IMR-90 (cell line): ENCODE results near the gene SKP1. TPM values are rescaled to one million over a fixed set of nuclear protein-coding genes. Genes with fewer than 3 reads are reported as not detected.

ENCODE experiments used
- ATAC-seq: fragments of 200-7000 bp; cut with Tn5 transposase; 2 replicates; pipeline ENCODE4 v1.9.1; 2020; ENCODE audit warnings: low read depth, mild to moderate bottlenecking, moderate library complexity
- BruUV-seq: library from RNA; stranded (reverse); fragments of 400-500 nt; replicated peaks from 2 replicates; lab custom pipeline; 2021; lab: Mats Ljungman, UMichigan
- CTCF ChIA-PET: fragments of 300-600 bp; formaldehyde crosslinking; extraction: SDS; loops from one replicate; lab custom pipeline; 2021; ENCODE audit warnings: antibody characterized with exemption; lab: Yijun Ruan, JAX
- POLR2A ChIA-PET: fragments of 300-600 bp; sonication (Branson Sonifier 250); formaldehyde crosslinking; loops from one replicate; lab custom pipeline; 2022; ENCODE audit warnings: antibody characterized with exemption; ENCODE audit not compliant: unreplicated experiment; lab: Charles Lee
- DNase-seq: peaks from one replicate; pipeline ENCODE4 v3.0.0; 2013
- H2AFZ ChIP-seq: replicated peaks from 2 replicates; pipeline ENCODE3; 2013; ENCODE audit warnings: low read length, mild to moderate bottlenecking; ENCODE audit not compliant: poor library complexity
- H2AK5ac ChIP-seq: 2 replicates; pipeline ENCODE4 v1.6.1; 2013; ENCODE audit warnings: low read depth, low read length, inconsistent platforms
- H2AK9ac ChIP-seq: replicated peaks from 2 replicates; pipeline ENCODE3; 2013; ENCODE audit warnings: mild to moderate bottlenecking, low read depth, low read length, moderate library complexity; ENCODE audit not compliant: poor library complexity
- H2BK120ac ChIP-seq: 2 replicates; pipeline ENCODE4 v1.6.1; 2013; ENCODE audit warnings: low read depth, low read length, inconsistent platforms
- H2BK15ac ChIP-seq: 3 replicates; pipeline ENCODE4 v1.6.1; 2013; ENCODE audit warnings: low read depth, low read length, inconsistent platforms
- H2BK20ac ChIP-seq: 2 replicates; pipeline ENCODE4 v1.6.1; 2013; ENCODE audit warnings: low read depth, mild to moderate bottlenecking, inconsistent platforms, low read length, moderate library complexity
- H2BK5ac ChIP-seq: 2 replicates; pipeline ENCODE4 v1.6.1; 2013; ENCODE audit warnings: mild to moderate bottlenecking, low read depth, low read length, inconsistent platforms; ENCODE audit not compliant: poor library complexity, severe bottlenecking
- H3K14ac ChIP-seq: replicated peaks from 2 replicates; pipeline ENCODE4 v1.6.1; 2013; ENCODE audit warnings: low read depth, low read length, inconsistent platforms
- H3K18ac ChIP-seq: 2 replicates; pipeline ENCODE4 v1.6.1; 2013; ENCODE audit warnings: low read depth, low read length, control low read depth
- H3K23ac ChIP-seq: 2 replicates; pipeline ENCODE4 v1.6.1; 2013; ENCODE audit warnings: low read depth, low read length, inconsistent platforms
- H3K27ac ChIP-seq: 2 replicates; pipeline ENCODE4 v1.5.1; 2013; ENCODE audit warnings: mild to moderate bottlenecking, control low read depth, low read length; ENCODE audit not compliant: insufficient read depth
- H3K27me3 ChIP-seq: 2 replicates; pipeline ENCODE4 v1.6.1; 2013; ENCODE audit warnings: low read length; ENCODE audit not compliant: control insufficient read depth, insufficient read depth
- H3K36me3 ChIP-seq: 2 replicates; pipeline ENCODE4 v1.6.1; 2013; ENCODE audit warnings: low read length, mixed read lengths; ENCODE audit not compliant: control insufficient read depth, insufficient read depth
- H3K4ac ChIP-seq: 2 replicates; pipeline ENCODE4 v1.6.1; 2013; ENCODE audit warnings: low read depth, low read length, inconsistent platforms
- H3K4me1 ChIP-seq: 2 replicates; pipeline ENCODE4 v1.6.1; 2013; ENCODE audit warnings: low read length, mixed read lengths; ENCODE audit not compliant: control insufficient read depth, insufficient read depth
- H3K4me2 ChIP-seq: 2 replicates; pipeline ENCODE4 v1.6.1; 2013; ENCODE audit warnings: low read depth, mild to moderate bottlenecking, control low read depth, low read length, moderate library complexity
- H3K4me3 ChIP-seq: 2 replicates; pipeline ENCODE4 v1.5.1; 2013; ENCODE audit warnings: low read depth, mild to moderate bottlenecking, control low read depth, low read length, moderate library complexity; ENCODE audit not compliant: insufficient read depth
- H3K56ac ChIP-seq: 2 replicates; pipeline ENCODE4 v1.6.1; 2013; ENCODE audit warnings: low read length, inconsistent platforms; ENCODE audit not compliant: insufficient read depth; ENCODE audit errors: extremely low read depth
- H3K79me1 ChIP-seq, 2 experiments: 2 replicates each; pipeline ENCODE4 v1.6.1; 2013; ENCODE audit warnings: low read length in 2 of 2, inconsistent platforms in 1 of 2, low read depth in 1 of 2
- H3K9ac ChIP-seq: 2 replicates; pipeline ENCODE4 v1.6.1; 2013; ENCODE audit warnings: low read depth, low read length, control low read depth
- H3K9me1 ChIP-seq: 2 replicates; pipeline ENCODE4 v1.6.1; 2013; ENCODE audit warnings: low read length, inconsistent platforms; ENCODE audit not compliant: insufficient read depth
- H3K9me3 ChIP-seq: 2 replicates; pipeline ENCODE4 v1.6.1; 2013; ENCODE audit warnings: low read length; ENCODE audit not compliant: control insufficient read depth, insufficient read depth
- H4K20me1 ChIP-seq: 2 replicates; pipeline ENCODE4 v1.6.1; 2013; ENCODE audit warnings: low read length, inconsistent platforms; ENCODE audit not compliant: insufficient read depth
- H4K5ac ChIP-seq: 2 replicates; pipeline ENCODE4 v1.6.1; 2013; ENCODE audit warnings: mild to moderate bottlenecking, low read depth, low read length, control low read depth
- H4K8ac ChIP-seq, 2 experiments: 2 replicates each; pipeline ENCODE4 v1.6.1; 2013; ENCODE audit warnings: low read depth in 2 of 2, low read length in 2 of 2, control low read depth in 1 of 2, inconsistent platforms in 1 of 2
- H4K91ac ChIP-seq: 2 replicates; pipeline ENCODE4 v1.6.1; 2013; ENCODE audit warnings: low read depth, low read length, inconsistent platforms; ENCODE audit not compliant: insufficient read depth
- BHLHE40 ChIP-seq: fragments of 150-350 bp; IDR thresholded peaks from 2 replicates; pipeline ENCODE4 v1.6.1; 2016; ENCODE audit warnings: mild to moderate bottlenecking, low read depth, low read length
- CEBPB ChIP-seq: IDR thresholded peaks from 2 replicates; pipeline ENCODE4 v1.6.1; 2012; ENCODE audit warnings: low read depth, low read length, improper control_type of control experiment
- CHD1 ChIP-seq: IDR thresholded peaks from 2 replicates; pipeline ENCODE4 v1.6.1; 2012; ENCODE audit warnings: low read depth, low read length, improper control_type of control experiment
- FOS ChIP-seq: fragments of 150-350 bp; IDR thresholded peaks from 2 replicates; pipeline ENCODE4 v1.6.1; 2016; ENCODE audit warnings: low read depth, low read length
- MAFK ChIP-seq: IDR thresholded peaks from 2 replicates; pipeline ENCODE4 v1.6.1; 2012; ENCODE audit warnings: low read depth, low read length, improper control_type of control experiment
- MAZ ChIP-seq: IDR thresholded peaks from 2 replicates; pipeline ENCODE4 v1.6.1; 2012; ENCODE audit warnings: low read depth, mild to moderate bottlenecking, low read length, improper control_type of control experiment, moderate library complexity, borderline replicate concordance
- MXI1 ChIP-seq: IDR thresholded peaks from 2 replicates; pipeline ENCODE4 v1.6.1; 2012; ENCODE audit warnings: low read depth, mild to moderate bottlenecking, low read length, moderate library complexity, borderline replicate concordance
- NFE2L2 ChIP-seq: fragments of 150-350 bp; IDR thresholded peaks from 2 replicates; pipeline ENCODE4 v1.6.1; 2016; ENCODE audit warnings: low read depth, mild to moderate bottlenecking, low read length
- POLR2A ChIP-seq: IDR thresholded peaks from 2 replicates; pipeline ENCODE4 v1.6.1; 2012; ENCODE audit warnings: mild to moderate bottlenecking, low read depth, low read length
- RAD21 ChIP-seq: IDR thresholded peaks from 2 replicates; pipeline ENCODE4 v1.6.1; 2012; ENCODE audit warnings: low read length, improper control_type of control experiment
- RCOR1 ChIP-seq: IDR thresholded peaks from 2 replicates; pipeline ENCODE4 v1.6.1; 2012; ENCODE audit warnings: mild to moderate bottlenecking, low read length, improper control_type of control experiment; ENCODE audit not compliant: insufficient replicate concordance
- RFX5 ChIP-seq: IDR thresholded peaks from 2 replicates; pipeline ENCODE4 v1.8.0; 2012; ENCODE audit warnings: low read depth, mild to moderate bottlenecking, low read length, moderate library complexity
- SMC3 ChIP-seq: fragments of 150-350 bp; IDR thresholded peaks from 2 replicates; pipeline ENCODE4 v1.6.1; 2016; ENCODE audit warnings: low read depth, mild to moderate bottlenecking, antibody characterized with exemption, low read length, moderate library complexity
- WGBS, 2 experiments: methylation state at CpG; one replicate each; pipeline versions ENCODE4 v1.1.5 to v1.1.7; 2013; ENCODE audit warnings: missing lambda C conversion rate in 2 of 2; ENCODE audit not compliant: insufficient read length in 1 of 2; ENCODE audit errors: extremely low coverage in 2 of 2; 5-methylcytosine and 5-hydroxymethylcytosine counted together
- dilution Hi-C: fragments of 300-500 bp; cut with HindIII; formaldehyde crosslinking; loops from one replicate; pipeline ENCODE4 v1.14.3; 2018; ENCODE audit warnings: low sequenced_read_pairs; ENCODE audit not compliant: unreplicated experiment
- in situ Hi-C: fragments of 300-500 bp; cut with MboI; formaldehyde crosslinking; loops from 3 replicates; pipeline ENCODE4 v1.14.3; 2019; ENCODE audit warnings: low sequenced_read_pairs, inconsistent platforms, mixed read lengths
- intact Hi-C: fragments of 100-400 bp; cut with micrococcal nuclease; formaldehyde crosslinking; loops from 2 replicates; pipeline ENCODE4 v1.10.0; 2022
- polyA plus RNA-seq, 3 experiments: library from polyadenylated mRNA; depleted of rRNA; stranded (reverse); fragments of >200 nt; gene quantifications; 2 replicates each; pipeline ENCODE4 v1.2.3, GENCODE V29; 2012; ENCODE audit warnings: low replicate concordance in 1 of 3
- total RNA-seq: library from RNA; depleted of rRNA; stranded (reverse); fragments of >200 nt; gene quantifications from 2 replicates; pipeline ENCODE4 v1.2.3, GENCODE V29; 2012
- TF ChIP-seq, protein P1 (sequence below): fragments of 150-350 bp; IDR thresholded peaks from 2 replicates; pipeline ENCODE4 v1.6.1; 2017; ENCODE audit warnings: mild to moderate bottlenecking, antibody characterized with exemption, low read length, low read depth
- TF ChIP-seq, protein P2 (sequence below): fragments of 150-350 bp; IDR thresholded peaks from 2 replicates; pipeline ENCODE4 v1.6.1; 2016; ENCODE audit warnings: low read depth, mild to moderate bottlenecking, low read length, moderate library complexity, borderline replicate concordance
- TF ChIP-seq, protein P3 (sequence below): conservative IDR thresholded peaks from 2 replicates; pipeline ENCODE4 v1.5.1; 2012; ENCODE audit warnings: mild to moderate bottlenecking, low read depth, low read length, improper control_type of control experiment

The SKP1 gene
- total and polyA plus RNA-seq, 2 of the 4 experiments (the other 2 are of a cell fraction) = 206 to 618 TPM

DNA sequence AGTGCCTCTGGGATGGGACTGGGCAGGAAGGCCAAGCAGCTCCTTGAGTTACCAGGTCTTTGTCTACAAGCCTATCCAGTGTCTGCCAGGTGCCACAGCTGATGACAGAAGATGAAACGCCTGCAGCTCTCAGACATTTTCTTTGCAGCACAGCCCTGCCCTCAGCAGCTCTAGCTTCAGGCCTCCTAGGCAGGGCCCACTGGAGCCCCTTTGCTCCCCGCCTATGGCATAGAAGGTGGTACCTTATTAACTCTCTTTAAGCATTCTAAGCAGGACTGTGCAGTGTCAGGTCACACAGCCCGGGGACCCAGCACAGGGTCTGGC is 1.3 kb upstream of the SKP1 start:
- intact Hi-C loops = no loop called here

More for the DNA sequence above, 1.3 kb upstream of the SKP1 start:
- H4K8ac ChIP-seq = peak overlapping the region; percentile 95 to 100; a peak in 2 of 4 replicates
- H3K18ac ChIP-seq = no peak overlapping the region
- H4K91ac ChIP-seq = no peak overlapping the region
- H3K4ac ChIP-seq = no peak overlapping the region
- H2BK15ac ChIP-seq = no peak overlapping the region
- H3K23ac ChIP-seq = no peak overlapping the region
- H3K9me1 ChIP-seq = peaks cover 6% of the 10 kb centered on the region; the same call in 1 of the 2 replicates
- no peaks in the 10 kb centered on the region for H3K27me3 ChIP-seq
- H3K4me1 ChIP-seq = no peaks in the 10 kb centered on the region; the same call in 1 of the 2 replicates
- no peak overlapping the region for H2AK9ac ChIP-seq
- WGBS, 2 experiments = no CpG with 5 or more reads among the region's 3 CpGs
- no peak overlapping the region for H2AFZ ChIP-seq
- 0 out of 2 replicates have a peak overlapping the region, but pooled peaks have one; percentile 99 for H4K5ac ChIP-seq
- CTCF ChIA-PET = interaction anchor here (1.0 to 1.1 kb wide), 3 partner anchors 24 to 111 kb away, joined by 3 read pairs; partner anchors contain the start of gene PPP2CA
- H4K20me1 ChIP-seq = peaks cover 36% of the 10 kb centered on the region
- no peak overlapping the region for H3K56ac ChIP-seq
- POLR2A ChIA-PET = no interaction called here
- ATAC-seq (no peak), DNase-seq (no peak)
- dilution Hi-C loops = no loop called here
- BruUV-seq = no TSS peak
- H3K79me1 ChIP-seq = peaks cover 12 to 25% of the 10 kb centered on the region in 2 experiments
- H3K9me3 ChIP-seq = no peaks in the 10 kb centered on the region
- no peak overlapping the region for H3K4me2 ChIP-seq
- no peak overlapping the region for H2BK20ac ChIP-seq
- H3K14ac ChIP-seq = no peak overlapping the region
- in situ Hi-C loops = no loop called here
- no peak overlapping the region for H2BK120ac ChIP-seq
- H2AK5ac ChIP-seq = no peak overlapping the region
- H2BK5ac ChIP-seq = no peak overlapping the region
- peaks cover 4% of the 10 kb centered on the region; the same call in 1 of the 2 replicates for H3K36me3 ChIP-seq
- no peak overlapping the region for H3K4me3 ChIP-seq
- no peak overlapping the region for H3K27ac ChIP-seq
- TF ChIP-seq NFE2L2 = no peak
- TF ChIP-seq, protein P1, sequence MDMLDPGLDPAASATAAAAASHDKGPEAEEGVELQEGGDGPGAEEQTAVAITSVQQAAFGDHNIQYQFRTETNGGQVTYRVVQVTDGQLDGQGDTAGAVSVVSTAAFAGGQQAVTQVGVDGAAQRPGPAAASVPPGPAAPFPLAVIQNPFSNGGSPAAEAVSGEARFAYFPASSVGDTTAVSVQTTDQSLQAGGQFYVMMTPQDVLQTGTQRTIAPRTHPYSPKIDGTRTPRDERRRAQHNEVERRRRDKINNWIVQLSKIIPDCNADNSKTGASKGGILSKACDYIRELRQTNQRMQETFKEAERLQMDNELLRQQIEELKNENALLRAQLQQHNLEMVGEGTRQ = no peak
- no peak for TF ChIP-seq MXI1
- TF ChIP-seq RAD21 = no peak
- no peak for TF ChIP-seq CEBPB
- no peak for TF ChIP-seq CHD1
- no peak for TF ChIP-seq RFX5
- TF ChIP-seq, protein P2, sequence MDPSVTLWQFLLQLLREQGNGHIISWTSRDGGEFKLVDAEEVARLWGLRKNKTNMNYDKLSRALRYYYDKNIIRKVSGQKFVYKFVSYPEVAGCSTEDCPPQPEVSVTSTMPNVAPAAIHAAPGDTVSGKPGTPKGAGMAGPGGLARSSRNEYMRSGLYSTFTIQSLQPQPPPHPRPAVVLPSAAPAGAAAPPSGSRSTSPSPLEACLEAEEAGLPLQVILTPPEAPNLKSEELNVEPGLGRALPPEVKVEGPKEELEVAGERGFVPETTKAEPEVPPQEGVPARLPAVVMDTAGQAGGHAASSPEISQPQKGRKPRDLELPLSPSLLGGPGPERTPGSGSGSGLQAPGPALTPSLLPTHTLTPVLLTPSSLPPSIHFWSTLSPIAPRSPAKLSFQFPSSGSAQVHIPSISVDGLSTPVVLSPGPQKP = no peak
- no peak for TF ChIP-seq POLR2A
- no peak for TF ChIP-seq BHLHE40
- no peak for TF ChIP-seq MAZ
- TF ChIP-seq SMC3 = no peak
- TF ChIP-seq MAFK = no peak
- no peak for TF ChIP-seq FOS
- no peak for TF ChIP-seq RCOR1
- TF ChIP-seq, protein P3, sequence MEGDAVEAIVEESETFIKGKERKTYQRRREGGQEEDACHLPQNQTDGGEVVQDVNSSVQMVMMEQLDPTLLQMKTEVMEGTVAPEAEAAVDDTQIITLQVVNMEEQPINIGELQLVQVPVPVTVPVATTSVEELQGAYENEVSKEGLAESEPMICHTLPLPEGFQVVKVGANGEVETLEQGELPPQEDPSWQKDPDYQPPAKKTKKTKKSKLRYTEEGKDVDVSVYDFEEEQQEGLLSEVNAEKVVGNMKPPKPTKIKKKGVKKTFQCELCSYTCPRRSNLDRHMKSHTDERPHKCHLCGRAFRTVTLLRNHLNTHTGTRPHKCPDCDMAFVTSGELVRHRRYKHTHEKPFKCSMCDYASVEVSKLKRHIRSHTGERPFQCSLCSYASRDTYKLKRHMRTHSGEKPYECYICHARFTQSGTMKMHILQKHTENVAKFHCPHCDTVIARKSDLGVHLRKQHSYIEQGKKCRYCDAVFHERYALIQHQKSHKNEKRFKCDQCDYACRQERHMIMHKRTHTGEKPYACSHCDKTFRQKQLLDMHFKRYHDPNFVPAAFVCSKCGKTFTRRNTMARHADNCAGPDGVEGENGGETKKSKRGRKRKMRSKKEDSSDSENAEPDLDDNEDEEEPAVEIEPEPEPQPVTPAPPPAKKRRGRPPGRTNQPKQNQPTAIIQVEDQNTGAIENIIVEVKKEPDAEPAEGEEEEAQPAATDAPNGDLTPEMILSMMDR = no peak
- H3K9ac ChIP-seq = no peak overlapping the region
